ENCODE data around the gene FAHD2A.

FAHD2A gene

GRCh38 chr2:95391641-95392310 lies 10.7 kb upstream of the FAHD2A start:
- H4K20me1 ChIP-seq (ENCODE audit: low read depth, low read length), result no peaks in the 10 kb centered on the region
- TF ChIP-seq CTCF (IDR thresholded peaks at IDR 0.05; ENCODE audit: insufficient read depth, low read length, poor library complexity, severe bottlenecking) (no peak), EZH2phosphoT487 (conservative IDR thresholded peaks at IDR 0.05; ENCODE audit: low read length) (no peak)
- no peak overlapping the region for H3K4me3 ChIP-seq (ENCODE audit: insufficient read depth, low read length, poor library complexity, severe bottlenecking)
- no peaks in the 10 kb centered on the region for H3K27me3 ChIP-seq (ENCODE audit: low read length)
- H3K79me2 ChIP-seq (ENCODE audit: insufficient read depth, low read length), result no peaks in the 10 kb centered on the region
- no peak overlapping the region for H2AFZ ChIP-seq (ENCODE audit: low read depth, low read length, severe bottlenecking)
- no peak overlapping the region for H3K4me2 ChIP-seq (ENCODE audit: low read depth, low read length, poor library complexity, severe bottlenecking)
- no peaks in the 10 kb centered on the region for H3K36me3 ChIP-seq (ENCODE audit: low read length)
- H3K27ac ChIP-seq (ENCODE audit: low read depth, low read length), result no peak overlapping the region
- H3K9ac ChIP-seq (ENCODE audit: low read length), result no peak overlapping the region
- H3F3A ChIP-seq (ENCODE audit: insufficient read depth), result no peaks in the 10 kb centered on the region
- H3K9me2 ChIP-seq (replicated peaks; ENCODE audit: insufficient read depth, low read length), result no peaks in the 10 kb centered on the region
- H3K9me3 ChIP-seq (ENCODE audit: insufficient read depth, low read length), result no peaks in the 10 kb centered on the region

GRCh38 chr2:95392320-95392719 lies 10.2 kb upstream of the FAHD2A start:
- TF ChIP-seq EZH2phosphoT487 (conservative IDR thresholded peaks at IDR 0.05; ENCODE audit: low read length) (no peak), CTCF (IDR thresholded peaks at IDR 0.05; ENCODE audit: insufficient read depth, low read length, poor library complexity, severe bottlenecking) (no peak)
- no peaks in the 10 kb centered on the region for H3K27me3 ChIP-seq (ENCODE audit: low read length)
- H3K9me3 ChIP-seq (ENCODE audit: insufficient read depth, low read length), result no peaks in the 10 kb centered on the region
- H3K27ac ChIP-seq (ENCODE audit: low read depth, low read length), result no peak overlapping the region
- H3K36me3 ChIP-seq (ENCODE audit: low read length), result no peaks in the 10 kb centered on the region
- no peak overlapping the region for H3K4me2 ChIP-seq (ENCODE audit: low read depth, low read length, poor library complexity, severe bottlenecking)
- no peak overlapping the region for H3K4me3 ChIP-seq (ENCODE audit: insufficient read depth, low read length, poor library complexity, severe bottlenecking)
- no peak overlapping the region for H2AFZ ChIP-seq (ENCODE audit: low read depth, low read length, severe bottlenecking)
- no peaks in the 10 kb centered on the region for H4K20me1 ChIP-seq (ENCODE audit: low read depth, low read length)
- no peaks in the 10 kb centered on the region for H3K79me2 ChIP-seq (ENCODE audit: insufficient read depth, low read length)
- no peak overlapping the region for H3K9ac ChIP-seq (ENCODE audit: low read length)
- no peaks in the 10 kb centered on the region for H3K9me2 ChIP-seq (replicated peaks; ENCODE audit: insufficient read depth, low read length)
- no peaks in the 10 kb centered on the region for H3F3A ChIP-seq (ENCODE audit: insufficient read depth)

DNA sequence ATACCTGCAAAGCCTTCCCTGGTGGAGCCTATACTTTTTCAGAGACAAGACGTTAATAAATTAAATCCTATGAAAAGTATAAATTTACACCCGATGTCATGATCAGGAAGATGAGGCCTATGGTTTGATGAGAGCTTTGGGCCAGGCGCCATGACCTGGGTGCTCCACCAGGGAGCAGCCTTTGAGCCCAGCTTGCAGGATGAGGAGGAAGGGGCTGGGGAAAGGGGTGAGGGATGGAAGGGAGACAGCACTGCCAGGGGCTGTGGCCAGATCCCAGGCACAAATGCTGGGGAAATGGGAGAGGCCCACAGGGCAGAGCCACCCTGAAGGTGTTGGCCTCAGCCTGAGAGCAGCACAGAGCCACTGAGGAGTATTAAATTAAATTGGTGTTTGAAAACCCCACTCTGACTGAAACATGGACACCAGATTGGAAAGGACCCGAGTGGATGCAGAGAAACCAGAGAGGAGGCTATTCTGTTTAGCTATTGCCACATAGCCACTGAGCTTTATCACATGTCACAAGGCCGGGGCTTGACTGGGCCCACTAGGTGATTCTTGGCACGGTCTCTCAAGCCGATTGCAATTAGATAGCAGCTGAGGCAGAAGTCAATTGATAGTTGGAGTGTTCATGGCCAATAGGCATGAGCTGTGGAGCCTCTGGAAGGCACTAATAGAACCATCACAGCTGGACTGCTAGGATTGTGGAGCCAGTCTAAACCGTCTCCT lies 9.6 kb upstream of the FAHD2A start:
- Histone ChIP-seq H3K9me3 (ENCODE audit: insufficient read depth, low read length) (no peaks in the 10 kb centered on the region), H3K36me3 (ENCODE audit: low read length) (no peaks in the 10 kb centered on the region), H3K9ac (ENCODE audit: low read length) (no peak overlapping the region), H3F3A (ENCODE audit: insufficient read depth) (no peaks in the 10 kb centered on the region), H3K27me3 (ENCODE audit: low read length) (no peaks in the 10 kb centered on the region), H4K20me1 (ENCODE audit: low read depth, low read length) (no peaks in the 10 kb centered on the region), H3K4me3 (ENCODE audit: insufficient read depth, low read length, poor library complexity, severe bottlenecking) (no peak overlapping the region), H3K27ac (ENCODE audit: low read depth, low read length) (no peak overlapping the region), H3K79me2 (ENCODE audit: insufficient read depth, low read length) (no peaks in the 10 kb centered on the region), H3K9me2 (replicated peaks; ENCODE audit: insufficient read depth, low read length) (no peaks in the 10 kb centered on the region), H2AFZ (ENCODE audit: low read depth, low read length, severe bottlenecking) (no peak overlapping the region), H3K4me2 (ENCODE audit: low read depth, low read length, poor library complexity, severe bottlenecking) (no peak overlapping the region)
- TF ChIP-seq CTCF (IDR thresholded peaks at IDR 0.05; ENCODE audit: insufficient read depth, low read length, poor library complexity, severe bottlenecking) (no peak), EZH2phosphoT487 (conservative IDR thresholded peaks at IDR 0.05; ENCODE audit: low read length) (no peak)
